SIG-M5 treated with dmso at 0.1 percent for 504 hours (cell line): ENCODE measurements around the gene SELL.
A peak's percentile ranks its signal among the peaks of the same experiment; 100 is the strongest.
"Not testable (repeated sequence)": the region's sequence is repeated elsewhere in the genome, so short reads cannot be mapped to it uniquely, and the experiment has no call there.

Source experiments
- DNase-seq: peaks from one replicate; lab custom pipeline; 2025; ENCODE audit not compliant: unreplicated experiment; lab: John Stamatoyannopoulos, UW

SELL gene

DNA sequence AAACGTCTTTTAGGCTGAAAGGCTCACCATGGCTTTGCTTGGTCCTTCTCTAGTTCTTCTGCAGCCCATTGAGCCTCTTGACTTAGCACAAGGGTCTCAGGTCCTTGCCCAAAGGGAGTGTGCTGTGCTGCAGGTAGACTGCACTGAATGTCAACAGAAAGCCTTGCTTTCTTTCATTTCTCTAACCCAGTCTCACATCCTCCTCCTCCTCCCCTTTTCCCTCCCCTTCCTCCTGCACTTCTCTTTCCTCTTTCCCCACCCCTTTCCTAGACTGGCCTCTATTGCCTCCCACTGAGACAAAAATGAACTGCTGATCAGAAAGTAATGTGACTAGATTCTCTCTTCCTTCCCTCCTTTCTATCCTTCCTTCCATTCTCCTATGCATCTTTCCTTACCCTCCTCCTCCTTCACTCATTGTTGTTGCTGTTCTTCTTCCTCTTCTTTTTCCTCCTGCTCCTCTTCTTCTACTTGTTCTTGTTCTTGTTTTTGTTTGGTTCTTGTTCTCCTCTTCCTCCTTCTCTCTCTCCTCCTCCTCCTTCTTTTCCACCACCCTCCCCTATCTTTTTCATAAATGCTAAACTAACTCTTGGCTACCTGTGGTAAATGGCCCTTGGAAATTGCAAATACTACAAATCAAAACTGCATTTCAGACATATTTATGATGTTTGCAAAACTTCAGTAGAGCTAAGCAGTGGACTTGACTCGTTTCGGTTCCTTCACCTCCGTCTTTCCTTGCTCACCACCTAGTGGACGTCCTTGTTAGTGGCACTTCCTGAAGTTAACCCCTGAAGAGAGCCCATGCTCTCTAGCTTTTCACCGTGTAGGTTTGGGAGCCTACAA is at the start of gene SELL:
Gene SELL (minus strand): TSS at position 152 of the 840 bp plus-strand sequence. CDS start 122 bp downstream, at position 30.
- DNase-seq = peak; percentile 80

DNA sequence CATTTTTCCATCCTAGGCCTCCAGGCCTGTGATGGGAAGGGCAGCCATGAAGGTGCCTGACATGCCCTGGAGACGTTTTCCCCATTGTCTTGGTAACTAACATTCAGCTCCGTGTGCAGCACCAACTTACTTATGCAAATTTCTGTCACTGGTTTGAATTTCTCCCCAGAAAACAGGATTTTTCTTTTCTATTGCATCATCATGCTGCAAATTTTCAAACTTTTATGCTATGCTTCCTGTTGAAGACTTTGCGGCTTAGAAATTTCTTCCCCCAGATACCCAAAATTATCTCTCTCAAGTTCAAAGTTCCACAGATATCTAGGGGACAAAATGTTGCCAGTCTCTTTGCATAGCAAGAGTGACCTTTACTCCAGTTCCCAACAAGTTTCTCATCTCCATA is 47.6 kb upstream of the SELL start:
- DNase-seq = no peak

DNA sequence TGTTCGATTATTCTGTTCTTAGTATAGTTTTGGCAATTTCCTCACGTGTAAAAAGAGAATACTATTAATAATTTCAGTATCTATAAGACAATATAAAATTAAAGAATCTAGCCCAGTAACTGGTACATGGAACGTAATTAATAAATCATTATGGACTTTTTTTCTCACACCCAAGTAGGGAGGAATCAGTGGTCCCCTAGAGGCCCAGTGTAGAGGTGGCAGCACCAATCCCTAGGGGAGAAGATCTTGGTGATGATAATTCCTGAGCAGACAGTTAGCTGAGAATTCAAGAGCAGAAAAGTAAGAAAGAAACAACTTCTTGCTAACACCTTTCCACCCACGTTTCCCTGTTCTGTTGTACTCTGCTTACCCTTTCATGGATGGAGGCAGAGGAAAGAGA is 42.1 kb upstream of the SELL start:
- DNase-seq = no peak

DNA sequence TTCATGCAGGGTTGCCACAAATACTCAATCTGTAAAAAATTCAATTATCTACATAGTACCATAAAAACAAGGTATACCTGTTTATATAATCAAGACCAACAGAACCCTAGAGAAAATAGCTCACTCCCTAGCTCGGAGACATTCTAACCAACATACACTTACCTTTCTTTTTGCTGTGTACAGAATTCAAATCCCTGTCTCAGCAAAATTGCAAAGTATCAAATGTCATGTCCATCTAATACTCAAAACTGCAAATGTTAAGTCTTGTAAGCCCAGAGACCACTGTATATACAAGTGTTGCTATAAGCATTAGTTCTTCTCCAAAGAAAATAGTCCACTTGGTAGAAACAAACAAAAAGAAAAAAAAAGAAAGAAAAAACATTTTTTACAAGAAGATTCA is 38.6 kb upstream of the SELL start:
- no peak for DNase-seq

DNA sequence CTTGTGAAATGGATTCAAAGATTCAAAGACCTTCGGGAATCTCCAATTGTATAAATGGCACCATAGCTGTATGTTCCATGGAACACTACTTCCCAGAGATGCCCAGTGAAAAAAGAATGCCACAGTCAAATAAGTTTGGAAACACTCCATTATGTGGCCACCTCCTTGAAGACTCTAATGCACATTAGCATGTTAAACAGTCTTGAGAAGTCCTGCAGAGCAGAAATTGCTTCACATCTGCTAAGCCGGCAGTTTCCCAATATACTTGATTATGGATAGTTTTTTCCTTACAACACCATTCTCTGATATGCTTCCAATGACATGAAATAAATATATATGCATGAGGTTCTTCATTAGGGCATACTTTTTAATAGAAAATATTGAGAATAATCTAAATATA is 35.1 kb upstream of the SELL start:
- no peak for DNase-seq

DNA sequence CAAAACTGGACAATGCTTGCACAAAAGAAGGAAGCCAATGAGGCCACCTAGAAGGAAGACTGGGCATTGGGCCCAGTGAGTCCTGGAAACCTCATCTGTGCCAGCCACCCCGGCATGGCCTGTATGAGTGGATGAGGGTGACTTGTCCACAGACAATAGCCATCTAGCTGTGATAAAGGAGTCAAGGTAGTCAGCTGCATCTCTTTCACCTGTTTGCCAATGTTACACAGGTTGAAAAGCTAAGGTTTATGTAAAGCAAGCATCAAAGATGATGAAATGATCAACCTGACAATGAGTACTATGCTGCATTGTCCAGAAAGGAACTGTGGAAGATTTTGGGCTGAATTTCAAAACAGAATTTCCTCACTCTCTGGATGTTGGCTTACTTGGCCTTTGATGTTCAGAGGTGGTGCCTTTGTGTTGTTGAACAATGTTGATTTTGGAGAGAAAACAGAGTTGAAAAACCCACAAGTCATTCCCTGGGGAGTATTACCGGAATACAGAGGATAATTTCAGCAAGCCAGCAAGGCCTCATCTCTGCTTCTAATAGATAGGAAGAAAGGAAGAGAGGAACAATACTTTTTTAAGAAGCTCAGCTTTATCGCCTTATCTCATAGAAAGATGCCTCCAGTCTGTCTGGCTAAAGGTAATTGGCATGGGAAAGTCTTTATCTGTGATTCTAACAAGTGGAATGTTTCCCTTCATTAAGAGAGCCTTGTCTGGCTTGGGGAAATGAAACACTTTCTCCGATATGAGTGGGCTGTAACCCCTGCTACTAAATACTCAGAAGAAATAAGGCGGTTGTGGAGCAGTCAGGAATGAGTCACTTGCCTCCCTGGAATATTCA is 33.8 kb upstream of the SELL start:
- no peak for DNase-seq

DNA sequence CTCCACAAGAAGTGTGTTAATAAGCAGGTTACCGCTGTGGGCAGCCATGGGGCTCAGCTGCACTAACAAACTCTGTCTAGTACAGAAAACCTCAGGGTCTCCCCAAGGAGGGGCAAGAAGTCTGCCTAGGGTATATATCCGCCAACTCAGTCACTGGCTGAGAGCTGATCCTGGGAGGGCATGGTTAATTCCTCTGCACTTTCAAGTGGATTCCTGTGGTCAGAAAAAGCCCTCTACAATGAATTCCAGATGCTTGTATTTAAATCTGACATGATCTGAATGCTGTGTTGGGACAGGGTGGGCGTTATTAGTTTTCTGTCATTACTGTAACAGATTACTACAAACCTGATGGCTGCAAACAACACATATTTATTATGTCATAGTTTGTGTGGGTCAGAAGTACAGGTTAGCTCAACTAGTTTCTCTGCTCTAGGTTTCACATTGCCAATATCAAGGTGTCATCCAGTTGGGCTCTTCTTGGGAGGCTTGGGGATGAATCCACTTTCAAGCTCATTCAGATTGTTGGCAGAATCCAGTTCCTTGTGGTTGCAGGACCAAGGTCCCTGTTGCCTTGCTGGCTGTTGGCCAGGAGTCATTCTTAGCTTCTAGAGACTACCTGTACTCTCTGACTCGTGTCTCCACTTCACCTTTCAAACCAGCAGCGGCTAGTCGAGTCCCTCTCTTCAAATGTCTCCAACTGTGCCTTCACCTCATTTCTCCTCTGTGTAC is 30.4 kb upstream of the SELL start:
- DNase-seq = no peak

DNA sequence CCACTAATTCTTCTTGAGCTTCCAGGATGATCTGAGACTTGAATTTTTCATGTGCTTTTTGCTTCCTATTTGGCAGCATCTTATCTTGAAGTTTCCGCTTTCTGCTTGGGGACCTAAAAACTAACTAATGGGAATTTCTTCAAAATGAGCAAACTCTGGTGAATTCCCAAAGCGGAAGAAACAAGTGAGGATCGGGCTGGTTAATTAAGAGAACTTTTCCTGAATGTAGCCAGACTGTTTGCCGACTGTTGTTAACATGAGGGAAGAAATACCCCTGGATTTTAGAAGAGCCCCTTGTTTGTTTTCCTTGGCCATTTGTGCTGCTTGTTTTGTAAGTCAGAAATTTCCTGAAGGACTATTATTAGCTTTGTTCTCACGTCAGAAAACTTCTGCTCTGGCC is 28.6 kb upstream of the SELL start:
- no peak for DNase-seq

DNA sequence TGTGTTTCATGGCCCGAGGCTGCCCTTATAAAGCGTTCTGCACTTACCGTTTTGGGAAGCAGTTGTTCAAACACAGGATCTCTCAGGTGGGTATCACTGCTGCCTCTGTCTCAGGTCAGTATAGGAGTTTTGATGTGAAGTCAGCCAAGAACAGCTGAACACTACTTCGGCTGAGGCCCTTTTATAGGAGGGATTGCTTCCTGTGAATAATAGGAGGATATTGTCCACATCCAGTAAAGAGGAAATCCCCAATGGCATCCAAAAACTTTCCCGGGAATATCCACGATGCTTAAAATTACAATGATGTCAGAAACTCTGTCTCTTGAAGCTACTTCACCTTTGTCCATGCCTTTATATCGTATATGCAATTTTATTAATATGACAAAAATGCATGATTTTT is 22.5 kb upstream of the SELL start, which contains the start of gene SELE:
Gene SELE (minus strand): TSS at position 156 of the 400 bp plus-strand sequence. CDS start 467 bp downstream, outside the sequence.
- DNase-seq = no peak

DNA sequence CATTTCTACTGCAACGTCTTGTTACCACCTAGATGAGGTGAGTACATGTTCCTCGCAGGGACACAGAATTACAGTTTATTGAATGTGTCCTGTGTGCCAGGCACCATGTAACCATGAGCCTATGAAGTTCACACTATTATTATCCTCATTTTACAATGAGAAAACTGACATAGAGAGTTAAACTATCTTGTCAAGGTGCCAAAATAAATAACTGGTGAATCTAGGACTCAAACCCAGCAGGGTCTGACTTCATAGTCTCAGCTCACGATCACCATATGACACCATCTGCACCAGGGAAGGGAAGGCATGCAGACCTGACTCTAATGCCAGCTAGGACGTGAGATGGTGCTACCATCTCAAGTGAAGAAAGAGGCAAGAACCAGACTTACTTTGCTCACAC is 20.0 kb upstream of the SELL start:
- DNase-seq = no peak

DNA sequence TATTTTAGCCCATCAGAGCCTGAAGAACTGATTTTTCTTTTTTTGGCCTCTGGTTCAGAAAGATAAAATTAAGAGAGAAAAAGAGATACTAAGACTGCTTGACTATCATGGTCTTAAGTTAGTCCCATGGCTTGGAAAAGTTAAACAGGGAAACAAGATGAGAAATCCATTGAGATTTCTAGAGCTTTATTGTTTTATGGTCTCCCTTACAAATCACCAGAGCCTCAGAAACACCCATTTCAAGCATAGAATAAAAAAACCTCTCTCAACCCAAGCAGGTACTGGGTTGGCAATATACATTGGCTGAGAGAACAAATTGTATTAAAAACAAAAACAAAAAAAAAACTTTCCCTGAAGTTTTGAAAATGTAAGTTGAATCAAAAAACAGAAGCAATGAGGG is 18.6 kb upstream of the SELL start:
- no peak for DNase-seq

DNA sequence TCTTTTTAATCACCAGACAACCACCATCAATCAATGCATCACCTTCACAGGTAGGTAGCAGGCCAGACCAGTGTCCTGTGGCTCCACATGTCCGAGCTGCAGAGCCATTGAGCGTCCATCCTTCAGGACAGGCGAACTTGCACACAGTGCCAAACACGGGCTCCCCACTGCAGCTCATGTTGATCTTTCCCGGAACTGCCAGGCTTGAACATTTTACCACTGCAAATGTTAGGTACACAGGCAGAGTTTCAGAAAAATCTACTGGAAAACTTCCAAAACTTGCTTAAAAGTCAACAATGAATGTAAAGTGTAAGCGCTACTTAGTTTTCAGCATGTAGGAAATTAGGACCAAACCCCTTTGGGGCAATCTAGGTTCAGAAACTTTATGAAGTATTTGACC is 15.9 kb upstream of the SELL start:
- no peak for DNase-seq

DNA sequence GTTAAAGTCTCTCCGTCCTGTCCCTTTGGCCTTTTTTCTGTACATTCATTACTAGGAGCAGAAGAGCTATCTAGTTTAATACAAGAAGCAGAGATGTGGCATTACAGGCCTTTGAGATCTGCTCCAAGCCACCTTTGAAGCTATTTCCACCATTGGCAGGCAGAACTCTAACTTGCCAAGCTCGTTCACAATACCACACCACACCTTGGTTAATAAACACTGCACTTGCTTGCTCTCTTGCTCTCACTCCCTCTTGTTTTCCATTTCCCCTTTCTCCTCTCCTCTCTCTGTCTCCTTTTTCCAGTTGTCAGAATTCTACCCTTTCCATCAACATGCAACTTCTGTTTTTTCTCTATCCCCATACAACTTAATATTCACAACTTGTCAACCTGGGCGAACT is 15.4 kb upstream of the SELL start:
- no peak for DNase-seq

DNA sequence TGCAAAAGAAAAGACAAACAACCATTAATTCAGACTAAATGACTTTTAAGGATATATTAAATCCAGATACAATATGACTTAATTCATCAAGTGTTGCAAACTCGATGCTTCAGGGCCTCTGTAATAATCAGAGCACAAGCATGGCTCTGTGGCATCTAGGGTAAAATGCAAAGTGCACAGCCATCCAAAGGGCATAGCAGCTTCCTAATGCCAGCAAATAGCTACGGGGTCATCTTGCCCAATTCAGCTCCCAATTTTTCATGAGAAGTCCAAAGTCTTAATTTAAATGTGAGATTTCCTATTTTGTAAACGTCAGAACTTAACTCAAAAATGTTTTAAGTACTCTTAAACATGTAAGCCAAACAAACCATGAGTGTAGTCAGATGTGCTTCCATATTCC is 14.5 kb upstream of the SELL start:
- DNase-seq = no peak

DNA sequence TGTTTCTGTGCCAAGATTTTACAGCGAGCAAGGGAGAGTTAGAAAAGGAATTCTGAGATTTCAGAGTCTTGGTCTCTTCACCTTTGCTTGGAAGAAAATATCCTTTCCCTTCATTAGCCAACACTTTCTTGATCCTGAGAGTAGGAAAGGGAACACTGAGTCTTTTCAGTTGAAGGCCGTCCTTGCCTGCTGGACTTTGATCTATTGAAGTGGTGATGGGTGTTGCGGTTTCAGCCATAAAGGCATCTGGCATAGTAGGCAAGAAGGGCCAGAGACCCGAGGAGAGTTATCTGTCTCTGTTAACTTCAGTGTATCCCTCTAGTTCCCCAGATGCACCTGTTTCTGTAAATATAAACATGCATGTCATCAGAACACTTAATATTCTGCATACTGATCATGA is 12.7 kb upstream of the SELL start:
- DNase-seq = no peak

DNA sequence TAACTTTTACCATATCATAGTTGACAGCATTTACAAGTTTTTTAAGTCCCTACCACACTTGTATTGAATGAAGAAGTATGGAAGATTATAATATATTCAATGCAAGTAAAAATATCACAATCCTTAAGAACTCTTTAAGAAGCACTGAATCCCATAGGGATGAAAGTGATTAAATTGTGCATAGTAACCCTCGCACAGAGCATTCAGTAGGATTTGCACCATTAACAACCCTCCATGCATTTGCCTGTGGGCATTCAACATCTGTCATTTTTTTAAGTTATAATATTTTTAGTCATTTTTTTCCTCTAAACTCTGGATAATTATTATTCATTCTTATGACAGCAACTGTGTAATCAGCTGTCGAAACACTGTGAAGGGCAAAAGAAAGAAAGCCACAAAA is 12.3 kb upstream of the SELL start:
- DNase-seq = no peak

DNA sequence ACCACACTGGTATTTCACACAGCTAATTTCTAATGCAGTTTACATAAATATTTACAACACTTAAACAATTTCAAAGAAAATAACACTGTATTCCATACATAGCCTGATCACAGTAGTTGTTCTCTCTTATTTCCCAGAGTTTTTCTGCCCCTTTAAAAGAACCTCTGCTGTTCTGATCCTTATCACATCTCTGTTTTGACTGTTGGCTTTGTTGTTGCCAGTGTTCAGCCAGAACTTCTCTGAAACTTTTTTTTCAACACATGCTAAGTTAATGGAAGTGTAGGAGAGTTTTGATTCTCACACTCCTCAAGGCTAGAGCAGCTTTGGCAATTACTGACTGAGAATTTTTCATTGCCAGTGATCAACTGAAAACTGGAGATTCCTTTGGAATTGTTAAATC is 11.4 kb upstream of the SELL start:
- DNase-seq = no peak

DNA sequence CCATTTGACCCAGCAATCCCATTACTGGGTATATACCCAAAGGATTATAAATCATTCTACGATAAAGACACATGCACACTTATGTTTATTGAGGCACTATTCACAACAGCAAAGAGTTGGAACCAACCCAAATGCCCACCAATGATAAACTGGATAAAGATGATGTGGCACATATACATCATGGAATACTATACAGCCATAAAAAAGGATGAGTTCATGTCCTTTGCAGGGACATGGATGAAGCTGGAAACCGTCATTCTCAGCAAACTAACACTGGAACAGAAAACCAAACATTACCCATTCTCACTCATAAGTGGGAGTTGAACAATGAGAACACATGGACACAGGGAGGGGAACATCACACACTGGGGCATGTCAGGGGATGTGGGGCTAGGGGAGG is 3.7 kb upstream of the SELL start:
- not testable (repeated sequence) for DNase-seq

DNA sequence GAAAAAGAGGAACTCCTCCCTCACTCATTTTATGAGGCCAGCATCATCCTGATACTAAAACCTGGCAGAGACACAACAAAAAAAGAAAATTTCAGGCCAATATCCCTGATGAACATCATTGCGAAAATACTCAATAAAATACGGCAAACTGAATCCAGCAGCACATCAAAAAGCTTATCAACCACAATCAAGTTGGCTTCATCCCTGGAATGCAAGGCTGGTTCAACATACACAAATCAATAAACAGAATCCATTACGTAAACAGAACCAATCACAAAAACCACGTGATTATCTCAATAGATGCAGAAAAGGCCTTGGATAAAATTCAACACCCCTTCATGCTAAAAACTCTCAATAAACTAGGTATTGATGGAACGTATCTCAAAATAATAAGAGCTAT is 1.7 kb upstream of the SELL start:
- not testable (repeated sequence) for DNase-seq

DNA sequence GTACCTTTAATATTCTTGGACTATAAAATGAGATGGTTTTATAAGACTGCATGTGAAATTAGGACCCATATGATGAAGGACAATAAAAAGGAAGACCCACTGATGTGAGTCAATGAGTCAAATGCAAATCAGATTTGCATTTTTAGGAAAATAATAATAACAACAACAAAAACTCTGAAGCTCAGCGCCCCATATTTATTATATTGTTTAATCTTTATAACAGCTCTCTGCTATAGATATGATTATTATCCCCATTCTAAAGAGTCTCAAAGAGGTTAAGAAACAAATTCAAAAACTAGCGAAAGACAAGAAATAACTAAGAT is 850 bp upstream of the SELL start:
- DNase-seq = no peak

DNA sequence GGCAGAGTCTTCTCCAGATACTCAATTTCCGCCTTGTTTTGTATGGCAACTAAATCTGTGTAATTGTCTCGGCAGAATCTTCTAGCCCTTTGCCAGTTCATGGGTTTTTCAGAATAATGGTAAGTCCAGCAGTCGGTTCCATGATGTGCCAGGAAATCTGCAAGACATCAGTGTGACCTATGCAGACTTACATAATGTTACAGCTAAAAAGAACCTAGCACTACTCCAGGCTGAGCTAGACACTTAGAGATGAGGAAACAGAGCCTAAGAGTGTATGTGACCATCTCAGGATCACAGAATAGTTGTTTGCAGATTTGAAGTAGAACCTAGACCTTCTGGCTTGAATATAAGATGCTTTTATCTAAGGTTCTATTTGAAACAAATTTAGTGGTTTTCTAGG is 2.8 kb downstream of the SELL start:
- DNase-seq = no peak
